GM04504 (cell line): Measurements from ENCODE around the gene PSAPL1.

Experiments
- DNase-seq: peaks from one replicate; pipeline ENCODE4 v3.0.0-alpha.2; 2012; ENCODE audit warnings: low read depth

The PSAPL1 gene

DNA sequence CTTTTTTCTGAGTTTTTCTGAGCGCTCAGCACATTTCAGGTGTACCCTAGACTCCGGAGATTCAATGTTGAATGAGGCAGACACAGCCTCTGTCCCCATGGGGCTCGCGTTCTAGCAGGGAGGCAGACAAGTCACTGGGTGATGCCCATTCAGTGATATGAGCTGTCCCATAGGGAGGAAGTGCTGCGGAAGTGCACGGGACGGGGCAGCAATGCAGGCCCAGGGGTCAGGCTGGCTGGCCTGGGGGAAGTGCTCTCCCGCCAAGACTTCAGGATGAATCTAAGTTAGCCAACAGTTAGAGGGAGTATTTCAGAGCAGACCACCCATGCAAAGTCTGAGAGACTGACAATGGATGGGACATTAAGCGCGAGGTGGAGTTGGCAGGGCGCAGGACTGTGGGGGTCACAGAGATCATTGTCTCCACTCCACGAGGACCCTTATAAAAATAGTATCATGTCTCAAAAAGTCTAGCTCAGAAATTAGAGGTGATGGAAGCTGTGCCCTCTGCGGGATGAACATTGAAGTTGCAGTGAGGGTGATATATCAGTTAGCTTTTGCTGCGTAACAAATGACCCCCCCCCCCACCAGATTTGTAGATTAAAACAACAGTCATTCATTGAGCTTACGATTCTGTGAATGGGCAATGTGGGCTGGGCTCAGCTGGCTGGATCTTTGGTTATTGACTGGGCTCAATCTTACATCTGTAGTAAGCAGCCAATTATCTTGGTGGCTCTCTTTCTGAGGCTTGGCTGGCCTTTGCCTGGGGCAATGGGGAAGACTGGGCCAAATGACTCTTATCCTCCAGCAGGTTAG lies 16.4 kb downstream of the PSAPL1 start:
- DNase-seq, result no peak

DNA sequence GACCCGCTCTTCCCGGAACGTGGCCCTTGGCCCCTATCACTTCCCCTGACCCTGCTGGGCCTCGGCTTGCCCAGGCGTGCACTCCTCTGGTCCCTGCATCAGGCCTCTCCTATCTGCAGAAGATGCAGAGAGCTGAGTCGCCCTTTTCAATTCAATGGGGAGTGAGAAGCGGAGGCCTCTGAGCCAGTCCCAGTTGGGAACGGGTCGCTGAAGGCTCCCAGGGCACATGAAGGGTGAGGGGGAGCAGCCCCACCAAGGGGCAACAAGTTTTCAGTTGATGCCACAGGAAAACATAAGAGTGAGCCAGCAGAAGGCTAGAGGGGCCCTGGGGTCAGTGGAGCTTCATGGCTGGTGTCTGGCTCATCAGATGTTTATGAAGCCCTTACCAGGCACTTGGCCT lies 17.1 kb downstream of the PSAPL1 start:
- DNase-seq, result no peak

DNA sequence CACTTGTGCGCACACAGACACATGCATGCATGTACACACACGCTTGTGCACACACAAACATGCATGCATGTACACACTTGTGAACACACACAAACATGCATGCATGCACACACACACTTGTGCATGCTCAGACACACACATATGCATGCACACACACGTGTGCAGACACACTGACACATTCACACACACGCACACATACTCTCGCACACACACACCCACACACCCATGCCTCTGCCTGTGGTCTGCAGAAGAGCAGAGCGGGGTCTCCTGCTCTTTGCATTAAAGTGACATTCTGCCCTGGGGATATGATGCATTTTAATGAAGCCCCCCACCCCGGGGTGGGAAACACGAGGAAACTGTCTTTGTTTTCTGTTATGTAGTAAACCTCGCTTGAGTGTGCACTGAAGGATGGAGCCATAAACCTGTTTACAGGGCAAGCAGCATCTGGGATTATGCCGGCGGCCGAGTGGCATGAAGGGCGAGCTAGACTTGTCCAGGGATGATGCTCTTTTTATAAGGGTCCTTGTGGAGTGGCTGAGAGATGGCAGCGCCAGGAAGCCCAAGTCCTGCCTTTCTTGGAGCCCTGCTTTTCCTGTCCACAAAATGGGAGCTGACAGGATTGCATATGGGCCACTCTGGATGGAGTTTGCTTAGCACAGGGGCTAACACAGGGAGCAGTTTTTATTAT lies 17.8 kb downstream of the PSAPL1 start:
- DNase-seq, result no peak

- DNase-seq, result no peak
Measured at GRCh38 chr4:7415927-7416686, 18.6 kb downstream of the PSAPL1 start.

- DNase-seq, result no peak
Measured at GRCh38 chr4:7414736-7415510, 19.8 kb downstream of the PSAPL1 start.

GRCh38 chr4:7414046-7414445 lies 20.7 kb downstream of the PSAPL1 start:
- DNase-seq, result no peak

DNA sequence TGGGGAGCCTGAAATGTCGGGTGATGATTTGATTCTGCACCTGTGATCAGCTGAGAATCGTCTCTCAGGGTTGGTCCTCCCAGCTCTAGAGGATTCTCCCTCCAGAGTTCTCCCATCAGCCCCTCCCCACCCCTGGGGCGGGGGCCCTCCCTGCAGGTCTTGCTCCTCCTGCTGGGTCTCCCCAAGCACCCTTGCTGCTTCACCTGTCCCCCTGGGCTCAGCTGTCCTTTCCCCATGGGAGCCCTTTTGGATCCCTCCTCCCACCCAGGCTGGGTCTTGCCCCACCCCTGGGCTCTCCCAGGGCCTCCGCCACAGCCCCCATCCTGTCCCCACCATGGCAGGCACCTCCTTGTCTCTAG lies 22.2 kb downstream of the PSAPL1 start:
- DNase-seq, result no peak

DNA sequence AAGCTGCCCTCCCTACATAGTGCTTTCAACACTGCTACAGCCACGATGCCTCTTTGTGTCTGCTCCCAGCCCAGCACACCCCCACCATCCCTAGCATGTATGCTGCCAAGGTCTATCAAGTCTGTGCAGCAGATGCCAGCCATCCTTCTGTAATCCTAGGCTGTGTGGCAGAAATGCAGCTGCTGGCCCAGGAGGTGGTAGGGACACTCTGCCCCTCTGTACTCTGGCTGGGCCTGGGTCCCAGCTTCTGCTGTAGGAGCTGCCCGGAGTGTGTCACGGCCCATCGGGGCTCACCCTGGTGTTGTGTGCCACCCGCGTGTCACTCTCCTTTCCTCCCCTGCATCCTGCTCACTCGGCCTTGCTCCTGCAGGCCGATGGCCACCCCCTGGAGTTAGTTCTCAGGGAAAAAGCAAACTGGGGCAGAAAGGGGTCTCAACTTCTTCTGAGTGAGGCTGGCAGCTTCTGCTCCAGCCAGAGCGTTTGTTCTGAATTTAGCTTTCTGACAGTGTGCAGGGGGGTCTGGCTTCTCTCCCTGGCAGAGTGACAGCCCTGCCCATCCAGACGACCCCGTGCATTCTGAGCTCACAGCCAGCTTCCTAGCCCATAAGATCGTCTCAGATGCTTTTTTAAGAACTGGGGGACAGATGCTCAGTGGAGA lies 22.7 kb downstream of the PSAPL1 start:
- no peak for DNase-seq

DNA sequence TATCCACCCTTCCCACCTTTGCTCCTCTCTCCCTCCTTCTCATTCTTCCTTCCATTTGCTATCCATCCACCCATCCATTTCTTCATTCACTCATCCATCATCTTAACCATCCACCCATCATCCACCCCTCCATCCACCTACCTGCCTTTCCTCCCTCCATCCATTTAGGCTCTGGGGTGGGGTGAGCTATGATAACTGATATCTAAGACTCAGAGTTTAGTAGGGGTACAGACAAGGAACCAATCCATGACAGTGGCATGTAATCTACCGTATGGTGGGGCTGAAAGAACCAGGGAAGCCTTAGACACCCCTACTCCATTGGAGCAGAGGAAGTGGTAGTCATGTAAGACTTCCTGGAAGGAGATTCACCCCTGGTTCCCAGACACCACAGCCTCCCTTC lies 23.2 kb downstream of the PSAPL1 start:
- no peak for DNase-seq

DNA sequence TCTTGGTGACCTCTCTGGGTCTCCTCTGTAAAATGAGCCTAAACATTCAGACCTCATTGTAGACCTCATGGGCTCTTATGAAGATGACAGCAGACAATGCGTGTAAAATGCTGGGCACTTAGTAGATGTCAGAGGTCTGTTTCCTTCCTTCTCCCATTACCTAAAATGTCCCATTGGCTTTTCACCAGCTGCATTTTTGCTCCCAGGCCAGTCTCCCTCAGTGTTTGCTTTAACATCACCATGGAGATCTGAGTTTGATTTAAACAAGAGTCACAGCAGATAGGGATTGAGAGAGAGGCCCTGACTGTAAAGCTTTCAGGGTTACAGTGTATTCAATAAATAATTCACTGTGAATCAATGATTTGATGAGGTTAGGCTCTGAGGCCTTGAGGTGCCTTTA lies 24.3 kb downstream of the PSAPL1 start:
- no peak for DNase-seq

- no peak for DNase-seq
Measured at GRCh38 chr4:7408166-7408565, 26.6 kb downstream of the PSAPL1 start.

DNA sequence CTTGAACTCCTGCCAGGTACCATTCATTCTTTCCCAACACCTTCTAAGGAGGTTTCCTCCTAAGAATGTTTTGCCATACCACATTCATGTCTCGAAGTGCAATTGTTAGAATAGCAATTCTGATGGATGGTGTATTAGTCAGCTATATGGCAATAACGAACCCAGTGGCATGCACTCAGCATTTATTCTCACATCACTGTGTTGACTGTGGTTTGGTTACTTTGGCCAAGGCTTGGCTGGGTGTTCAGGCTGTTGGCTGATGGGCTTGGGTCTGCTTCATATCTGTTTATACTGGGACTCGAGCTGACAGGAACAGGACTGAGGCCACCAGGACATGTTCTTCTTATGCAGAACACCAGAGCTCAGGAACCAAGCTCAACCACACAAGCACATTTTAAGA lies 31.7 kb downstream of the PSAPL1 start:
- DNase-seq, result no peak

DNA sequence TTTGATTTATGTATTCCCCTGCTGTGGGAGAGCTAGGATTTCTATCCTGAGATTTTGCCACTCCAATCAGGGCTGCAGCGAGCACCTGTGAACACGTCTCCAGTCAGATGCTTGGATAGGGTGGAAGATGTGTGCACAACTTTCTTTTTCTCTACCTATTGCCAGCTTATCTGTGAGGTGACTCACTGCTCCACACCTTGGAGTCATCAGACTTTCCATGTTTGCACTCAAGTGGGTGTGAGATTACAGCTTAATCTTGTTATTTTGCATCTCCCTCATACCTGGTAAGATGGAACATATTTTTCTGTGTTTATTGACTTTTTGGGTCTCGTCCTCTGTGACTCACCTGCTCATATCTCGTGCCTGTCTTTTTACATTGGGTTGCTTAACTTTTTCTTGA lies 32.2 kb downstream of the PSAPL1 start:
- DNase-seq, result no peak

- no peak for DNase-seq
Measured at GRCh38 chr4:7400671-7401298, 33.9 kb downstream of the PSAPL1 start.

GRCh38 chr4:7399440-7400234 lies 35.1 kb downstream of the PSAPL1 start:
- DNase-seq, result no peak

- no peak for DNase-seq
Measured at GRCh38 chr4:7398788-7399439, 35.8 kb downstream of the PSAPL1 start.

GRCh38 chr4:7398104-7398423 lies 36.7 kb downstream of the PSAPL1 start:
- DNase-seq, result no peak

- DNase-seq, result no peak
Measured at GRCh38 chr4:7397206-7398103, 37.3 kb downstream of the PSAPL1 start.
